Effector memory CD4-positive, alpha-beta T cell (primary cell): Measurements from ENCODE around the gene PSMA8.

Experiments used
- DNase-seq, 3 donors: peaks; one replicate each; pipeline ENCODE4 v3.0.0-alpha.2; 2020
- H3K27ac ChIP-seq: 2 replicates; pipeline ENCODE4 v1.7.0; 2013; ENCODE audit warnings: mild to moderate bottlenecking, low read length, moderate library complexity; ENCODE audit not compliant: insufficient read depth, poor library complexity, severe bottlenecking
- H3K27me3 ChIP-seq: replicated peaks from 2 replicates; pipeline ENCODE4 v1.7.0; 2013; ENCODE audit warnings: mild to moderate bottlenecking, low read length; ENCODE audit not compliant: insufficient read depth, control insufficient read depth, poor library complexity, severe bottlenecking
- H3K36me3 ChIP-seq: 2 replicates; pipeline ENCODE4 v1.7.0; 2013; ENCODE audit warnings: mild to moderate bottlenecking, low read length, moderate library complexity; ENCODE audit not compliant: control insufficient read depth, insufficient read depth
- H3K4me1 ChIP-seq: 2 replicates; pipeline ENCODE4 v1.7.0; 2013; ENCODE audit warnings: low read length, mild to moderate bottlenecking; ENCODE audit not compliant: control insufficient read depth, insufficient read depth, poor library complexity, severe bottlenecking
- H3K4me3 ChIP-seq: 2 replicates; pipeline ENCODE4 v1.7.0; 2013; ENCODE audit warnings: low read length, low read depth, mild to moderate bottlenecking; ENCODE audit not compliant: insufficient read depth, poor library complexity, severe bottlenecking
- H3K9me3 ChIP-seq: 2 replicates; pipeline ENCODE4 v1.7.0; 2013; ENCODE audit warnings: mild to moderate bottlenecking, low read length, moderate library complexity; ENCODE audit not compliant: control insufficient read depth
- total RNA-seq, 3 donors: gene quantifications; one replicate each; lab custom pipeline; 2026; lab: John Stamatoyannopoulos, UW

PSMA8 gene
- 0.09 to 0.39 (median 0.35) reads per million in 3 donors for total RNA-seq

GRCh38 chr18:26133652-26134051 lies at the start of gene PSMA8:
TSS of gene PSMA8 (plus strand) at chr18:26133869. CDS start at chr18:26133966, 97 bp downstream.
- Histone ChIP-seq H3K4me1 (no peaks in the 10 kb centered on the region), H3K9me3 (no peaks in the 10 kb centered on the region), H3K27me3 (no peaks in the 10 kb centered on the region), H3K36me3 (no peaks in the 10 kb centered on the region), H3K27ac (peak within 1 kb of the TSS; percentile 53), H3K4me3 (peak within 1 kb of the TSS; percentile 25)
- DNase-seq, result peak; percentile 22 to 52 (median 31)

DNA sequence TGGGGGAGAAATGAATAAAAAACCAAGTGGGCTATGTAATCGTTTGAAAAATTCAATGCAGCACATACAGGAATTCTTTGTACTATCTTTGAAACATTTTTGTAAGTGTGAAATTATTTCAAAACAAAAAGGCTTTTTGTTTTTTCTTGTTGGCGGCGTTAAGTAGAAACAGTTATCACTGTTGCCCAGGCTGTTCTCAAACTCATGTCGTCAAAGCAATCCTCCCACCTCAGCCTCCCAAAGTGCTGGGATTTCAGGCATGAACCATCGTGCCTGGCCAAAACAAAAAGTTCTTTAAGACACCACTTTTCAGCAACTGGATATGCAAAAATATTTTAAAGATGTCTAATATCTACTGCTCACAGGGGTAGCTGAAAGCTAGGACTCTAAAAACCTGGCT lies 48.6 kb upstream of the PSMA8 start:
- no peak overlapping the region for H3K4me3 ChIP-seq
- H3K36me3 ChIP-seq, result peaks cover 21% of the 10 kb centered on the region

GRCh38 chr18:26086959-26087358 lies 46.7 kb upstream of the PSMA8 start:
- Histone ChIP-seq H3K9me3 (no peaks in the 10 kb centered on the region), H3K4me3 (no peak overlapping the region), H3K27ac (no peak overlapping the region), H3K4me1 (peaks cover 6% of the 10 kb centered on the region), H3K36me3 (peaks cover 21% of the 10 kb centered on the region), H3K27me3 (no peaks in the 10 kb centered on the region)
- DNase-seq, result no peak

More for the DNA sequence above, 48.6 kb upstream of the PSMA8 start:
- H3K27ac ChIP-seq, result no peak overlapping the region
- H3K27me3 ChIP-seq, result no peaks in the 10 kb centered on the region
- H3K9me3 ChIP-seq, result no peaks in the 10 kb centered on the region
- DNase-seq, result no peak
- H3K4me1 ChIP-seq, result peaks cover 6% of the 10 kb centered on the region

- Histone ChIP-seq H3K4me1 (peaks cover 6% of the 10 kb centered on the region), H3K36me3 (peaks cover 16% of the 10 kb centered on the region), H3K4me3 (peak overlapping the region; percentile 75), H3K9me3 (no peaks in the 10 kb centered on the region), H3K27ac (no peak overlapping the region), H3K27me3 (no peaks in the 10 kb centered on the region)
- DNase-seq, result no peak
Observed at GRCh38 chr18:26088487-26088886, 45.2 kb upstream of the PSMA8 start.

- H3K4me1 ChIP-seq, result peaks cover 6% of the 10 kb centered on the region
- H3K4me3 ChIP-seq, result peak overlapping the region; percentile 75
- H3K27ac ChIP-seq, result peak overlapping the region; percentile 94
- no peaks in the 10 kb centered on the region for H3K27me3 ChIP-seq
- no peaks in the 10 kb centered on the region for H3K9me3 ChIP-seq
- peaks cover 16% of the 10 kb centered on the region for H3K36me3 ChIP-seq
- no peak for DNase-seq
Observed at GRCh38 chr18:26089293-26090129, 44.2 kb upstream of the PSMA8 start.

DNA sequence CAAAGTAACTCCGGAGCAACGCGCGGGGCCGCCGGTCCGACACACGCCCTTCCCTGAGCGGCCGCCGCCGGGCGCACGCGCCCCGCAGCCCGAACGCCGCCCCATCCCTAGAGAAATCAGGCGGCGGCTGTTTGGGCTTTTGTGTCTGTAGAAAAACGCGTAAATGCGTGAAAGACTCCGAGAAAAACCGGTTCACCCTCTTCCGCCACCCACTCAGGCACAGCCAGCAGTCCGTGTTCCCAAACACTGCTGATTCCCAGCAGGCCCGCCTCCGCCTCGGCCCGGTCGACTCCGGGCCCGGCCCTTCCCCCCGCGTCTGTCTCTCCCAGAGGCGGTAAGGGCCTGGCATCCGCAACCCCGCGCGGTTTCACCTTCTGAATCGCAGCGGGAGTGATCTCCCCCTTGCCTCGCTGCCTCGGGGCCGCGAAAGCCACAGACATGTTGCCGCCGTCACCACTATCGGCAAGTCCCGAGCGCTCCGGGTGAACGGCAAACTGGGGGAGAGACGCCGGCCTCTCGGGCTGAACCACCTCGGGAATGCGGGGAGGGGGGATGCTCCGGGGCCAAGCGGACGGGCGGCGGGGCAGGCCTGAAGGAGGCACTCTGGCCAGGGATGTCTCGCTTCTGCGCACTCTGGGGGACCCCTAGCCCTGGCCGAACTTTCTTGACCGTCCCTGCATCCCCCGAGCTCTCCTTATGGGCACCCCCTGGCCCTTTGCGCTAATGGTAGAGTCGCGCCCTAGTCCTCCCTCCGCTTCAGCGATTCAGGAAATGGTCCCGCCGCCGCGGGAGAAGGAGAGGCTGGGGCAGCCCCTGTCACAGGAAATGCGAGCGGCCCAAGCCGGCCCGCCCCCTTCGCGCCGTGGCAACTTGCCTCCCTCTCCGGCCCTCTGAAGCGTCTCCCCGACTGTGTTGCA lies 43.3 kb upstream of the PSMA8 start, which contains the start of gene SS18:
SS18 (minus strand) TSS at position 484 of the 917 bp plus-strand sequence; CDS start at position 440, 44 bp downstream.
- DNase-seq, result peak; percentile 83 to 89 (median 87)
- Histone ChIP-seq H3K27ac (peak within 1 kb of the TSS; percentile 94), H3K9me3 (no peaks in the 10 kb centered on the region), H3K36me3 (peaks cover 16% of the 10 kb centered on the region), H3K4me3 (peak within 1 kb of the TSS; percentile 75), H3K4me1 (peaks cover 6% of the 10 kb centered on the region), H3K27me3 (no peaks in the 10 kb centered on the region)

GRCh38 chr18:26091047-26091630 lies 42.5 kb upstream of the PSMA8 start:
- peak overlapping the region; percentile 94 for H3K27ac ChIP-seq
- no peaks in the 10 kb centered on the region for H3K9me3 ChIP-seq
- no peaks in the 10 kb centered on the region for H3K27me3 ChIP-seq
- H3K4me1 ChIP-seq, result peaks cover 6% of the 10 kb centered on the region
- no peak for DNase-seq
- peak overlapping the region; percentile 75 for H3K4me3 ChIP-seq
- peaks cover 11% of the 10 kb centered on the region for H3K36me3 ChIP-seq

- no peak overlapping the region for H3K27ac ChIP-seq
- H3K4me3 ChIP-seq, result no peak overlapping the region
- no peaks in the 10 kb centered on the region for H3K27me3 ChIP-seq
- H3K4me1 ChIP-seq, result no peaks in the 10 kb centered on the region
- no peaks in the 10 kb centered on the region for H3K36me3 ChIP-seq
- no peaks in the 10 kb centered on the region for H3K9me3 ChIP-seq
- DNase-seq, result no peak
Observed at GRCh38 chr18:26096852-26097251, 36.8 kb upstream of the PSMA8 start.

DNA sequence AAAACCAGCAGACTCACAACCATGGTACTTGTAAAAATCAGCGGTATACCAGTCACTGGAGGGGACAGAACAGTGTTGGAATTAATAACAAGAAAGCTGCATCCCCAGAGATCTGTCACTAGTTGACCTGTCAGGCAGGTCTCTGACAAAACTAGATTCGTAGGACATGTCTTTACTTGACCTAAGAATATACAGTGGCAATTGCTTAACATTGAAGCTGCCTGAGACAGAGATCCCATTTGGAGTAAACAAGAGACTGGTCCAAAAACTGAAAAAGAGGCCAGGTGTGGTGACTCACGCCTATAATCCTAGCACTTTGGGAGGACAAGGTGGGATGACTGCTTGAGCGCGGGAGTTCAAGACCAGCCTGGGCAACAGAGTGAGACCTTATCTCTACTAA lies 36.1 kb upstream of the PSMA8 start:
- Histone ChIP-seq H3K36me3 (no peaks in the 10 kb centered on the region), H3K27ac (no peak overlapping the region)
- no peak for DNase-seq

More for the DNA sequence above, 36.1 kb upstream of the PSMA8 start:
- Histone ChIP-seq H3K4me1 (no peaks in the 10 kb centered on the region), H3K9me3 (no peaks in the 10 kb centered on the region), H3K4me3 (no peak overlapping the region), H3K27me3 (no peaks in the 10 kb centered on the region)
